Panc1 (cell line): ENCODE data around the gene RPS2.

Experiments used
- REST ChIP-seq, 2 experiments: IDR thresholded peaks; 2 replicates each; pipeline ENCODE4 v1.6.1; 2011 to 2012; ENCODE audit warnings: low read depth in 2 of 2, control low read depth in 1 of 2, low read length in 1 of 2, mild to moderate bottlenecking in 1 of 2, moderate library complexity in 1 of 2; ENCODE audit not compliant: insufficient read depth in 1 of 2
- TCF7L2 ChIP-seq: IDR thresholded peaks from 2 replicates; pipeline ENCODE4 v1.6.1; 2011; ENCODE audit warnings: mild to moderate bottlenecking, low read depth, low read length, inconsistent platforms
- TF ChIP-seq, protein P1 (sequence below): fragments of 450-650 bp; IDR thresholded peaks from 2 replicates; pipeline ENCODE4 v1.5.1; 2017; ENCODE audit warnings: mild to moderate bottlenecking

GRCh38 chr16:1991135-1991551 lies 26.5 kb upstream of the RPS2 start:
- TF ChIP-seq, protein P1, sequence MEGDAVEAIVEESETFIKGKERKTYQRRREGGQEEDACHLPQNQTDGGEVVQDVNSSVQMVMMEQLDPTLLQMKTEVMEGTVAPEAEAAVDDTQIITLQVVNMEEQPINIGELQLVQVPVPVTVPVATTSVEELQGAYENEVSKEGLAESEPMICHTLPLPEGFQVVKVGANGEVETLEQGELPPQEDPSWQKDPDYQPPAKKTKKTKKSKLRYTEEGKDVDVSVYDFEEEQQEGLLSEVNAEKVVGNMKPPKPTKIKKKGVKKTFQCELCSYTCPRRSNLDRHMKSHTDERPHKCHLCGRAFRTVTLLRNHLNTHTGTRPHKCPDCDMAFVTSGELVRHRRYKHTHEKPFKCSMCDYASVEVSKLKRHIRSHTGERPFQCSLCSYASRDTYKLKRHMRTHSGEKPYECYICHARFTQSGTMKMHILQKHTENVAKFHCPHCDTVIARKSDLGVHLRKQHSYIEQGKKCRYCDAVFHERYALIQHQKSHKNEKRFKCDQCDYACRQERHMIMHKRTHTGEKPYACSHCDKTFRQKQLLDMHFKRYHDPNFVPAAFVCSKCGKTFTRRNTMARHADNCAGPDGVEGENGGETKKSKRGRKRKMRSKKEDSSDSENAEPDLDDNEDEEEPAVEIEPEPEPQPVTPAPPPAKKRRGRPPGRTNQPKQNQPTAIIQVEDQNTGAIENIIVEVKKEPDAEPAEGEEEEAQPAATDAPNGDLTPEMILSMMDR, result no peak
- TF ChIP-seq REST (IDR thresholded peaks at IDR 0.05; ENCODE audit: insufficient read depth in 1 of 2, low read depth in 2 of 2, low read length in 1 of 2), result no peak
- no peak for TF ChIP-seq TCF7L2
